SK-N-SH (cell line): Measurements from ENCODE around the gene GALT. TPM values are rescaled to one million over a fixed set of nuclear protein-coding genes. Genes with fewer than 3 reads are reported as not detected.

ENCODE experiments used
- CTCF ChIA-PET: fragments of 300-600, 350-600 bp; formaldehyde crosslinking; extraction: SDS; loops from one replicate; lab custom pipeline; 2021; lab: Yijun Ruan, JAX
- POLR2A ChIA-PET: fragments of 350-600 bp; sonication (Branson Sonifier 250); formaldehyde crosslinking; extraction: SDS; loops from one replicate; lab custom pipeline; 2020; ENCODE audit warnings: antibody characterized with exemption, inconsistent platforms; lab: Yijun Ruan, JAX
- DNase-seq: peaks from one replicate; pipeline ENCODE4 v3.0.0; 2012
- H2AFZ ChIP-seq: fragments of 200-600 bp; sonication (generic); 2 replicates; pipeline ENCODE4 v1.8.1; 2016; ENCODE audit warnings: antibody characterized with exemption, mild to moderate bottlenecking, low read depth
- H3F3A ChIP-seq: fragments of 200-600 bp; sonication (generic); replicated peaks from 2 replicates; pipeline ENCODE3; 2016; ENCODE audit warnings: antibody characterized with exemption, mild to moderate bottlenecking; ENCODE audit not compliant: insufficient read depth
- H3K27ac ChIP-seq, 2 experiments: fragments of 200-500 bp in 1 of 2; fragments of 200-600 bp in 1 of 2; sonication (Bioruptor generic) in 1 of 2; sonication (generic), shearing (Covaris generic) in 1 of 2; 2 replicates each; pipeline versions ENCODE4 v1.5.1 to v1.6.1; 2014 to 2016; ENCODE audit warnings: low read depth in 2 of 2, inconsistent platforms in 1 of 2, low read length in 1 of 2, mild to moderate bottlenecking in 1 of 2, mixed read lengths in 1 of 2
- H3K27me3 ChIP-seq: fragments of 200-600 bp; sonication (generic), shearing (Covaris generic); 2 replicates; pipeline ENCODE4 v1.6.1; 2016; ENCODE audit warnings: mixed run types; ENCODE audit not compliant: insufficient read depth
- H3K36me3 ChIP-seq, 2 experiments: fragments of 200-500 bp in 1 of 2; fragments of 200-600 bp in 1 of 2; sonication (Bioruptor generic) in 1 of 2; sonication (generic) in 1 of 2; replicated peaks in 1 of 2; 2 replicates each; pipeline versions ENCODE3 to v1.5.1; 2014 to 2016; ENCODE audit warnings: low read length in 1 of 2, mild to moderate bottlenecking in 1 of 2; ENCODE audit not compliant: insufficient read depth in 2 of 2, control insufficient read depth in 1 of 2
- H3K4me1 ChIP-seq, 2 experiments: fragments of 200-500 bp in 1 of 2; fragments of 200-600 bp in 1 of 2; sonication (Bioruptor generic) in 1 of 2; sonication (generic), shearing (Covaris generic) in 1 of 2; 2 replicates each; pipeline versions ENCODE4 v1.5.1 to v1.6.1; 2014 to 2016; ENCODE audit warnings: low read depth in 1 of 2, low read length in 1 of 2, mixed run types in 1 of 2; ENCODE audit not compliant: insufficient read depth in 2 of 2, control insufficient read depth in 1 of 2
- H3K4me2 ChIP-seq: fragments of 200-600 bp; sonication (generic), shearing (Covaris generic); 2 replicates; pipeline ENCODE4 v1.6.1; 2017; ENCODE audit warnings: mixed run types
- H3K4me3 ChIP-seq, 2 experiments: fragments of 200-500 bp in 1 of 2; fragments of 200-600 bp in 1 of 2; sonication (Bioruptor generic) in 1 of 2; sonication (generic), shearing (Covaris generic) in 1 of 2; 2 replicates each; pipeline versions ENCODE4 v1.5.1 to v1.8.1; 2014 to 2016; ENCODE audit warnings: low read depth in 2 of 2, inconsistent platforms in 1 of 2, low read length in 1 of 2, mild to moderate bottlenecking in 1 of 2, mixed read lengths in 1 of 2, moderate library complexity in 1 of 2
- H3K79me2 ChIP-seq: fragments of 200-600 bp; sonication (generic); 2 replicates; pipeline ENCODE4 v1.8.1; 2017; ENCODE audit warnings: mild to moderate bottlenecking; ENCODE audit not compliant: insufficient read depth
- H3K9ac ChIP-seq: fragments of 200-600 bp; sonication (generic); 2 replicates; pipeline ENCODE4 v1.6.1; 2017; ENCODE audit warnings: mixed run types
- H3K9me2 ChIP-seq: fragments of 200-600 bp; sonication (generic); 2 replicates; pipeline ENCODE4 v1.6.1; 2017; ENCODE audit warnings: mixed run types
- H3K9me3 ChIP-seq: fragments of 200-600 bp; sonication (generic); 2 replicates; pipeline ENCODE4 v1.6.1; 2017; ENCODE audit warnings: mixed run types, mild to moderate bottlenecking, moderate library complexity
- H4K20me1 ChIP-seq: fragments of 200-600 bp; sonication (generic); 2 replicates; pipeline ENCODE4 v1.6.1; 2017; ENCODE audit warnings: mild to moderate bottlenecking, mixed run types; ENCODE audit not compliant: insufficient read depth
- CTCF ChIP-seq: fragments of 200-600 bp; sonication (generic); IDR thresholded peaks from 2 replicates; pipeline ENCODE4 v1.6.1; 2017; ENCODE audit warnings: antibody characterized with exemption, mild to moderate bottlenecking, moderate library complexity
- FOSL2 ChIP-seq: IDR thresholded peaks from 2 replicates; pipeline ENCODE4 v1.4.0; 2012; ENCODE audit warnings: low read depth, mild to moderate bottlenecking, moderate library complexity, borderline replicate concordance
- GABPA ChIP-seq: IDR thresholded peaks from 2 replicates; pipeline ENCODE4 v1.4.0; 2012; ENCODE audit warnings: low read depth, mild to moderate bottlenecking
- GATA2 ChIP-seq: sonication (generic); formaldehyde crosslinking; IDR thresholded peaks from 2 replicates; pipeline ENCODE4 v1.5.0; 2020; ENCODE audit warnings: mild to moderate bottlenecking, missing genetic modification reagents
- JUND ChIP-seq: IDR thresholded peaks from 2 replicates; pipeline ENCODE4 v1.4.0; 2012
- MAX ChIP-seq: IDR thresholded peaks from 2 replicates; pipeline ENCODE4 v1.4.0; 2012; ENCODE audit warnings: low read depth
- MXI1 ChIP-seq: IDR thresholded peaks from 2 replicates; pipeline ENCODE4 v1.6.1; 2012; ENCODE audit warnings: mild to moderate bottlenecking, low read depth, low read length, improper control_type of control experiment
- NFIC ChIP-seq: IDR thresholded peaks from 2 replicates; pipeline ENCODE4 v1.4.0; 2012; ENCODE audit warnings: borderline replicate concordance
- POLR2AphosphoS5 ChIP-seq: IDR thresholded peaks from 2 replicates; pipeline ENCODE4 v1.6.1; 2012; ENCODE audit warnings: low read depth, low read length
- RCOR1 ChIP-seq: fragments of 150-350 bp; IDR thresholded peaks from 2 replicates; pipeline ENCODE4 v1.6.1; 2017; ENCODE audit warnings: antibody characterized with exemption, low read length
- REST ChIP-seq: IDR thresholded peaks from 2 replicates; pipeline ENCODE4 v1.6.1; 2012; ENCODE audit warnings: mild to moderate bottlenecking, low read depth, low read length, moderate library complexity
- RXRA ChIP-seq: IDR thresholded peaks from 2 replicates; pipeline ENCODE4 v1.4.0; 2012; ENCODE audit warnings: low read depth, mild to moderate bottlenecking, borderline replicate concordance
- TCF12 ChIP-seq: IDR thresholded peaks from 2 replicates; pipeline ENCODE4 v1.4.0; 2012
- WGBS: methylation state at CpG from one replicate; pipeline ENCODE4 v1.1.6; 2017; ENCODE audit warnings: low lambda C conversion rate; 5-methylcytosine and 5-hydroxymethylcytosine counted together
- polyA plus RNA-seq, 3 experiments: library from polyadenylated mRNA; depleted of rRNA; stranded (reverse); fragments of >200 nt; gene quantifications; 2 replicates each; pipeline ENCODE4 v1.2.3, GENCODE V29; 2012
- TF ChIP-seq, protein P1 (sequence below): IDR thresholded peaks from 2 replicates; pipeline ENCODE4; 2012

Gene GALT
- polyA plus RNA-seq, 1 of the 3 experiments (the other 2 are of a cell fraction) = 45.9 TPM

GRCh38 chr9:34650816-34651215, 4.3 kb downstream of the GALT start (continued):
- no peak for TF ChIP-seq CTCF
- no peak for TF ChIP-seq MAX
- TF ChIP-seq RCOR1 = no peak
- peak; percentile 85 for TF ChIP-seq MXI1

GRCh38 chr9:34651321-34651720, 4.8 kb downstream of the GALT start:
- no peak overlapping the region for H3K4me3 ChIP-seq
- no peak for DNase-seq
- ChIA-PET CTCF (interaction anchor here (4.2 to 14.1 kb wide), 2 partner anchors 13 to 14 kb away, joined by 20 to 152 read pairs; partner anchors contain the start of gene SIGMAR1), POLR2A (interaction anchor here (1.3 kb wide), 1 partner anchor 14 kb away, joined by 12 read pairs; the partner anchor contains the start of gene SIGMAR1)
- 53% methylated on average over 4 of the region's 4 CpGs for WGBS
- no peaks in the 10 kb centered on the region for H3K9me2 ChIP-seq
- no peaks in the 10 kb centered on the region for H4K20me1 ChIP-seq
- no peaks in the 10 kb centered on the region for H3K9me3 ChIP-seq
- peaks cover 3% of the 10 kb centered on the region for H3F3A ChIP-seq
- H3K9ac ChIP-seq = no peak overlapping the region
- TF ChIP-seq FOSL2 (no peak), GATA2 (CRISPR knock-in tag) (no peak), NFIC (no peak)
- no peaks in the 10 kb centered on the region for H3K27me3 ChIP-seq
- peaks cover 13 to 19% of the 10 kb centered on the region in 2 experiments for H3K36me3 ChIP-seq
- peaks cover 23 to 85% of the 10 kb centered on the region in 2 experiments for H3K4me1 ChIP-seq
- peaks cover 14% of the 10 kb centered on the region; the same call in 1 of the 2 replicates for H3K79me2 ChIP-seq
- peak overlapping the region in 1 of 2 experiments; percentile 96; a peak in 2 of 4 replicates for H3K27ac ChIP-seq
- H3K4me2 ChIP-seq = no peak overlapping the region; the same call in 1 of the 2 replicates
- no peak overlapping the region for H2AFZ ChIP-seq

DNA sequence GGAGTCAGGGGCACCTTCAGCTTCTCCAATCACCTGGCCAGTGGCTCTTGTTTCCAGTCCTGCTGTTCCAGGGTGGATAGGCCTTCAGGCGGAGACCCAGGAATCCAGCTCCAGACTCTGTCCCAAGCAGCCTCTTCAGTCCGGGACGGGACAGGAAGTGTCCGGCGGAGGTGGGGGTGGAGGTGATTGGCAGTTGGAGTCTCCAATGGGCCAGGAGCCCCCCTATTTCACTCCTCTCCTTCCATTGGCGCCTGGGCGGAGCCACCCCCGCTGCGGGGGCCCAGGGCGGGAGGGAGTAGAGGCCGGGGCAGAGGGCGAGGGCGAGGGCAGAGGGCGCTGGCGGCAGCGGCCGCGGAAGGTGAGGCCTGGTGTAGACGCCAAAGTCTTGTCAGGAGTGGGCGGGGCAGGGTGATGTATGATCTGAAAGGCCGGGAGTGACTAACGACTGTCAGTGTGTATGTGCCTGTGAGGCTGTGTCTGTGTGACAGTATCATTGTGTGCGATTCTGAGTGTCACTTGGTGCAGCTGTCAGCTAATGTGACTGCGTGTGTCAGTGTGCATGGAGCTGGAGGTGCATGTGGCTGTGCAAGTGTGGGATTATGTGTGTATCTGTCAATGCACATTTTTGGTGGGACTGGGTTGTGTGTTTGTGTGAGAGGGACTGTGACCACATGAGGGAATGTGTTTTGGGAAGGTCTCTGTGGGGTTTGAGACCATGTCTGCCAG, 5.6 kb downstream of the GALT start, which contains the start of gene IL11RA:
TSS of gene IL11RA (plus strand) at position 310 of the 726 bp plus-strand sequence. CDS start 3,033 bp downstream, outside the sequence.
- Histone ChIP-seq H3K4me3 (no peak within 1 kb of the TSS), H3K79me2 (peaks cover 12% of the 10 kb centered on the region; the same call in 1 of the 2 replicates), H3K9me2 (no peaks in the 10 kb centered on the region), H3K4me1 (peaks cover 23 to 87% of the 10 kb centered on the region in 2 experiments), H3K27ac (peak within 1 kb of the TSS; percentile 67 to 96), H2AFZ (0 out of 2 replicates have a peak within 1 kb of the TSS, but pooled peaks have one; percentile 71), H3K4me2 (peak within 1 kb of the TSS; percentile 76), H3F3A (peaks cover 3% of the 10 kb centered on the region), H3K27me3 (no peaks in the 10 kb centered on the region), H3K36me3 (peaks cover 13 to 19% of the 10 kb centered on the region in 2 experiments), H3K9me3 (no peaks in the 10 kb centered on the region), H3K9ac (peak within 1 kb of the TSS; percentile 32; the same call in 1 of the 2 replicates), H4K20me1 (no peaks in the 10 kb centered on the region)
- ChIA-PET CTCF (interaction anchor here (4.2 to 14.1 kb wide), 2 partner anchors 12 to 15 kb away, joined by 20 to 152 read pairs; partner anchors contain the start of gene SIGMAR1), POLR2A (interaction anchor here (1.2 kb wide), 1 partner anchor 13 kb away, joined by 3 read pairs; no protein-coding TSS in a partner anchor)
- DNase-seq = no peak
- TF ChIP-seq, protein P1, sequence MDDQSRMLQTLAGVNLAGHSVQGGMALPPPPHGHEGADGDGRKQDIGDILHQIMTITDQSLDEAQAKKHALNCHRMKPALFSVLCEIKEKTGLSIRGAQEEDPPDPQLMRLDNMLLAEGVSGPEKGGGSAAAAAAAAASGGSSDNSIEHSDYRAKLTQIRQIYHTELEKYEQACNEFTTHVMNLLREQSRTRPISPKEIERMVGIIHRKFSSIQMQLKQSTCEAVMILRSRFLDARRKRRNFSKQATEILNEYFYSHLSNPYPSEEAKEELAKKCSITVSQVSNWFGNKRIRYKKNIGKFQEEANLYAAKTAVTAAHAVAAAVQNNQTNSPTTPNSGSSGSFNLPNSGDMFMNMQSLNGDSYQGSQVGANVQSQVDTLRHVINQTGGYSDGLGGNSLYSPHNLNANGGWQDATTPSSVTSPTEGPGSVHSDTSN = peak; percentile 64
- TF ChIP-seq RXRA (no peak), JUND (no peak), POLR2AphosphoS5 (no peak), REST (no peak), TCF12 (no peak), GABPA (0 out of 2 replicates have a peak, but pooled peaks have one; percentile 19)
- 85% methylated on average over 24 of the region's 24 CpGs for WGBS
